Natural killer cell (primary cell): ENCODE measurements around the gene OR13A1. TPM values are rescaled to one million over a fixed set of nuclear protein-coding genes. Genes with fewer than 3 reads are reported as not detected.

ENCODE experiments used
- ATAC-seq, 3 donors: fragments of 150-1000 bp in 2 of 3; fragments of 200-7000 bp in 1 of 3; cut with Tn5 transposase; 1 replicate in 1 of 3; 2 replicates in 2 of 3; pipeline ENCODE4 v1.10.0; 2021; ENCODE audit warnings: mild to moderate bottlenecking in 2 of 3, moderate library complexity in 2 of 3
- DNase-seq, 2 donors: peaks; one replicate each; pipeline versions ENCODE4 v3.0.0 to v3.0.0-alpha.2; 2013 to 2021; ENCODE audit warnings: mixed read lengths in 1 of 2
- H3K27ac ChIP-seq: one replicate; pipeline ENCODE4 v1.5.1; 2013; ENCODE audit warnings: mild to moderate bottlenecking, low read length
- H3K27me3 ChIP-seq: one replicate; pipeline ENCODE4 v1.6.1; 2013; ENCODE audit warnings: low read length; ENCODE audit not compliant: control insufficient read depth, insufficient read depth
- H3K36me3 ChIP-seq: one replicate; pipeline ENCODE4 v1.6.1; 2013; ENCODE audit warnings: low read length; ENCODE audit not compliant: control insufficient read depth, insufficient read depth
- H3K4me1 ChIP-seq: one replicate; pipeline ENCODE4 v1.6.1; 2013; ENCODE audit warnings: low read length; ENCODE audit not compliant: control insufficient read depth, insufficient read depth
- H3K4me3 ChIP-seq: one replicate; pipeline ENCODE4 v1.5.1; 2013; ENCODE audit warnings: low read length
- H3K9me3 ChIP-seq: one replicate; pipeline ENCODE4 v1.6.1; 2013; ENCODE audit warnings: low read length; ENCODE audit not compliant: control insufficient read depth, insufficient read depth
- H3K27ac Mint-ChIP-seq, 2 donors: one replicate each; pipeline ENCODE4 v1.8.0; 2022; ENCODE audit warnings: mild to moderate bottlenecking in 2 of 2, mixed read lengths in 2 of 2, moderate library complexity in 1 of 2
- H3K27me3 Mint-ChIP-seq, 2 donors: one replicate each; pipeline ENCODE4 v1.8.0; 2022; ENCODE audit warnings: low read depth in 2 of 2, mixed read lengths in 2 of 2
- H3K36me3 Mint-ChIP-seq: one replicate; pipeline ENCODE4 v1.8.0; 2022; ENCODE audit warnings: mixed read lengths
- H3K4me1 Mint-ChIP-seq, 2 donors: one replicate each; pipeline ENCODE4 v1.8.0; 2022; ENCODE audit warnings: mixed read lengths in 2 of 2
- H3K4me3 Mint-ChIP-seq: one replicate; pipeline ENCODE4 v1.8.0; 2022; ENCODE audit warnings: mild to moderate bottlenecking, moderate library complexity, mixed read lengths
- H3K9me3 Mint-ChIP-seq, 2 donors: one replicate each; pipeline ENCODE4 v1.8.0; 2022; ENCODE audit warnings: mixed read lengths in 2 of 2
- WGBS: methylation state at CpG from one replicate; pipeline ENCODE4 v1.1.7; 2013; ENCODE audit warnings: missing lambda C conversion rate; ENCODE audit not compliant: insufficient coverage; 5-methylcytosine and 5-hydroxymethylcytosine counted together
- intact Hi-C: fragments of 100-400 bp; cut with micrococcal nuclease; formaldehyde crosslinking; loops from one replicate; pipeline ENCODE4 v1.14.2; 2022
- total RNA-seq, 4 donors: library from RNA; stranded (reverse); fragments of 120-200 nt in 1 of 4; gene quantifications; one replicate each; pipeline versions ENCODE4 v1.2.3 to v1.2.4, GENCODE V29; 2013 to 2022
- TF ChIP-seq, protein P1 (sequence below): fragments of 200-600 bp; IDR thresholded peaks from one replicate; pipeline ENCODE4 v1.8.0; 2022; ENCODE audit warnings: antibody characterized with exemption

Gene OR13A1
- total RNA-seq, 3 donors from 2014 or later (not counting 1 experiment from before 2014, with no cell fraction given): not detected

DNA sequence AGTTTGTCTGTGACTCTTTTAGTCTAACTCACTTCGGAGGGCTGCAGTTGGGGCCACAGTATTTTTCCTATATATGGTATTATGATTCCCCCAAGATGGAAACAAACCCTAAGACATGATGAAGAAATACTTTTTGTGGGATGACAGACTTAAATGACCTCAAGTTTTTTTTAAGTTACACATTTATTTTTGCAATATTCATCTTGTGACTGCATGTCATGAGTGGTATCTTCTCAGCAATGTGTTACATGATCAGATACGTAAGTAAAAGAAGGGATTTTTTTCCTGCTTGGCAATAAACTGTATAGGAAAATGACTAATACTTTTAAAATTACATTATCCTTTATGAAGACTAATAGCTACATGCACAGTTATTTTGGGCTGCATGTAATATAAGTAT is 57.8 kb downstream of the OR13A1 start:
- 100% methylated on average over 1 of the region's 2 CpGs for WGBS
- no peaks in the 10 kb centered on the region for H3K9me3 Mint-ChIP-seq
- intact Hi-C loops: no loop called here

GRCh38 chr10:45256246-45256645 is 59.2 kb downstream of the OR13A1 start:
- no peaks in the 10 kb centered on the region for H3K9me3 ChIP-seq
- DNase-seq: no peak
- Mint-ChIP-seq H3K27ac (no peak overlapping the region), H3K4me1 (no peaks in the 10 kb centered on the region), H3K27me3 (peaks cover 9 to 19% of the 10 kb centered on the region in 2 donors), H3K9me3 (no peaks in the 10 kb centered on the region), H3K36me3 (no peaks in the 10 kb centered on the region), H3K4me3 (no peak overlapping the region)
- H3K27ac ChIP-seq: no peak overlapping the region
- ATAC-seq: no peak
- intact Hi-C loops: no loop called here
- H3K27me3 ChIP-seq: peaks cover under 1% of the 10 kb centered on the region
- H3K4me3 ChIP-seq: no peak overlapping the region
- no peaks in the 10 kb centered on the region for H3K4me1 ChIP-seq
- TF ChIP-seq, protein P1, sequence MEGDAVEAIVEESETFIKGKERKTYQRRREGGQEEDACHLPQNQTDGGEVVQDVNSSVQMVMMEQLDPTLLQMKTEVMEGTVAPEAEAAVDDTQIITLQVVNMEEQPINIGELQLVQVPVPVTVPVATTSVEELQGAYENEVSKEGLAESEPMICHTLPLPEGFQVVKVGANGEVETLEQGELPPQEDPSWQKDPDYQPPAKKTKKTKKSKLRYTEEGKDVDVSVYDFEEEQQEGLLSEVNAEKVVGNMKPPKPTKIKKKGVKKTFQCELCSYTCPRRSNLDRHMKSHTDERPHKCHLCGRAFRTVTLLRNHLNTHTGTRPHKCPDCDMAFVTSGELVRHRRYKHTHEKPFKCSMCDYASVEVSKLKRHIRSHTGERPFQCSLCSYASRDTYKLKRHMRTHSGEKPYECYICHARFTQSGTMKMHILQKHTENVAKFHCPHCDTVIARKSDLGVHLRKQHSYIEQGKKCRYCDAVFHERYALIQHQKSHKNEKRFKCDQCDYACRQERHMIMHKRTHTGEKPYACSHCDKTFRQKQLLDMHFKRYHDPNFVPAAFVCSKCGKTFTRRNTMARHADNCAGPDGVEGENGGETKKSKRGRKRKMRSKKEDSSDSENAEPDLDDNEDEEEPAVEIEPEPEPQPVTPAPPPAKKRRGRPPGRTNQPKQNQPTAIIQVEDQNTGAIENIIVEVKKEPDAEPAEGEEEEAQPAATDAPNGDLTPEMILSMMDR: no peak
- no peaks in the 10 kb centered on the region for H3K36me3 ChIP-seq

More for the DNA sequence above, 57.8 kb downstream of the OR13A1 start:
- Mint-ChIP-seq H3K36me3 (no peaks in the 10 kb centered on the region), H3K27me3 (peaks cover 14 to 22% of the 10 kb centered on the region in 2 donors), H3K4me1 (no peaks in the 10 kb centered on the region), H3K4me3 (no peak overlapping the region), H3K27ac (no peak overlapping the region)
- Histone ChIP-seq H3K27ac (no peak overlapping the region), H3K9me3 (no peaks in the 10 kb centered on the region), H3K4me1 (no peaks in the 10 kb centered on the region), H3K27me3 (peaks cover 7% of the 10 kb centered on the region), H3K36me3 (no peaks in the 10 kb centered on the region), H3K4me3 (no peak overlapping the region)
- TF ChIP-seq, protein P1: no peak
- ATAC-seq (no peak), DNase-seq (no peak)

DNA sequence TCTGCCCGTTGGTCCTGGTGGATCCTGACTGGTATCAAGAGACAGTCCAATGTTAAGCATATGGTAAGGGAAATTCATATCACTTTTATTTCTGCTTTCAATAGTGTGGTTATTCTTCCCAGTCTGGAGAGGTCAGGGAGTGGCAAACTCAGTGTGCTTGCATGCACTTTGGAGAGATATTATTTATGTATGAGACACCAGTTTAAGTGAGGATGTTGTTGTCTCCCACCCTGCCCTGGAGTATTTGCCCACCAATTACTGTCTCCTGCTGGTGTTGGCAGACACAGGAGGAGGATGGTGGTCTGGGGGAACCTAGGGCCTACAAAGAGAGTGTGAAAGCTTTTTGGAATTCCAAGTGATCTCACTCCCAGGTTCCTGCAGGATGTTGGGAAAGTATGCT is 59.7 kb downstream of the OR13A1 start:
- whole genome bisulfite sequencing: no CpG with 5 or more reads among the region's 1 CpG
- Histone ChIP-seq H3K36me3 (no peaks in the 10 kb centered on the region), H3K27ac (no peak overlapping the region), H3K4me3 (no peak overlapping the region), H3K4me1 (no peaks in the 10 kb centered on the region), H3K27me3 (no peaks in the 10 kb centered on the region), H3K9me3 (no peaks in the 10 kb centered on the region)
- H3K27ac Mint-ChIP-seq: no peak overlapping the region
- no peak overlapping the region for H3K4me3 Mint-ChIP-seq
- H3K36me3 Mint-ChIP-seq: no peaks in the 10 kb centered on the region
- no peak for ATAC-seq
- TF ChIP-seq, protein P1: no peak
- no peak for DNase-seq
- peaks cover 0 to 3% of the 10 kb centered on the region in 2 donors for H3K4me1 Mint-ChIP-seq
- intact Hi-C loops: no loop called here
- peaks cover 8 to 19% of the 10 kb centered on the region in 2 donors for H3K27me3 Mint-ChIP-seq
- no peaks in the 10 kb centered on the region for H3K9me3 Mint-ChIP-seq

DNA sequence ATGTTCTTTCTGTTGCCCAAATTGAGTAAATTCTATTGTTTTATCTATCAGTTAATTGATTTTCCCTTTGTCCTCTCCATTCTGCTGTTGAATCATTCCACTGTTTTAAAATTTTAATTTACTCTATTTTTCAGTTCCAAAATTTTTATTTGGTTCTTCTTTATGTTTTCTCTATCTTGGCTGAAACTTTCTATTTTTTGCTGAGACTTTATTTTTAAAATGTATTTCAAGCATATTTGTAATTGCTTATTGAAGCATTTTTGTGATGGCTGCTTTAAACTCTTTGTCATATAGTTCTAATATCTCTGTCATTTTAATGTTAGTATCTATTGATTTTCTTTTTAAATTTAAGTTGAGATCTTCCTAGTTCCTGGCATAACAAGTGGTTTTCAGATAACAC is 60.5 kb downstream of the OR13A1 start:
- Histone ChIP-seq H3K4me3 (no peak overlapping the region), H3K36me3 (no peaks in the 10 kb centered on the region), H3K27ac (no peak overlapping the region), H3K27me3 (no peaks in the 10 kb centered on the region), H3K4me1 (no peaks in the 10 kb centered on the region), H3K9me3 (no peaks in the 10 kb centered on the region)
- DNase-seq (no peak), ATAC-seq (no peak)
- TF ChIP-seq, protein P1: no peak
- intact Hi-C loops: no loop called here
- Mint-ChIP-seq H3K9me3 (no peaks in the 10 kb centered on the region), H3K27ac (no peak overlapping the region), H3K36me3 (no peaks in the 10 kb centered on the region), H3K27me3 (peaks cover 12 to 19% of the 10 kb centered on the region in 2 donors), H3K4me1 (peaks cover 7 to 8% of the 10 kb centered on the region in 2 donors), H3K4me3 (no peak overlapping the region)
